Astrocyte of the spinal cord (primary cell): ENCODE measurements around the gene MUS81.

Source experiments
- DNase-seq: peaks from one replicate; pipeline ENCODE4 v3.0.0; 2011; ENCODE audit warnings: low read depth, low spot score
- H3K4me3 ChIP-seq: 2 replicates; pipeline ENCODE4 v1.5.1; 2011; ENCODE audit warnings: low read depth, mild to moderate bottlenecking, low read length, moderate library complexity
- CTCF ChIP-seq: IDR thresholded peaks from 2 replicates; pipeline ENCODE4 v1.5.1; 2012; ENCODE audit warnings: low read depth, mild to moderate bottlenecking, low read length, inconsistent platforms
- in situ Hi-C: cut with HindIII; loops from 2 replicates; pipeline ENCODE4 v1.10.0; 2017; ENCODE audit warnings: low sequenced_read_pairs

Gene MUS81

GRCh38 chr11:65870706-65871681 lies 10.8 kb downstream of the MUS81 start:
- no peak for TF ChIP-seq CTCF
- peak overlapping the region; percentile 65 for H3K4me3 ChIP-seq
- in situ Hi-C loops: no loop called here
- DNase-seq: no peak

- H3K4me3 ChIP-seq: peak overlapping the region; percentile 65
- DNase-seq: peak; percentile 34
- in situ Hi-C loops: no loop called here
- peak; percentile 32 for TF ChIP-seq CTCF
These were observed 11.7 kb downstream of the MUS81 start for GRCh38 chr11:65871811-65872548.

GRCh38 chr11:65872586-65873317 lies 12.5 kb downstream of the MUS81 start, which contains the start of gene EFEMP2:
Gene EFEMP2 (minus strand): TSS chr11:65872800. CDS start chr11:65872354, 446 bp downstream.
- H3K4me3 ChIP-seq: peak within 1 kb of the TSS; percentile 65
- TF ChIP-seq CTCF: no peak
- DNase-seq: peak; percentile 49
- in situ Hi-C loops: no loop called here

- peak; percentile 91 for DNase-seq
- H3K4me3 ChIP-seq: peak overlapping the region; percentile 65
- in situ Hi-C loops: no loop called here
- no peak for TF ChIP-seq CTCF
These were observed 13.3 kb downstream of the MUS81 start for GRCh38 chr11:65873318-65874156.

- no peak for TF ChIP-seq CTCF
- in situ Hi-C loops: no loop called here
- no peak within 1 kb of the TSS for H3K4me3 ChIP-seq
- DNase-seq: no peak
These were observed 19.4 kb downstream of the MUS81 start, which contains the start of gene CTSW for GRCh38 chr11:65879617-65880016. Gene CTSW (plus strand): TSS chr11:65879837. CDS start chr11:65879855, 18 bp downstream.
